Suprapubic skin (tissue), 4 donors: Measurements from ENCODE around the gene TMC2.

Experiments used
- CTCF ChIP-seq, 2 donors: fragments of 200-600 bp in 1 of 2; fragments of 450-650 bp in 1 of 2; sonication (generic) in 1 of 2; IDR thresholded peaks; one replicate each; pipeline ENCODE4 v1.5.1; 2016 to 2019; ENCODE audit warnings: antibody characterized with exemption in 2 of 2, mild to moderate bottlenecking in 1 of 2, moderate library complexity in 1 of 2
- EP300 ChIP-seq: sonication (generic); formaldehyde crosslinking; IDR thresholded peaks from one replicate; pipeline ENCODE4 v1.6.1; 2017; ENCODE audit warnings: antibody characterized with exemption
- POLR2A ChIP-seq, 2 donors: fragments of 450-650 bp; IDR thresholded peaks; one replicate each; pipeline ENCODE4 v1.6.1; 2017; ENCODE audit warnings: antibody characterized with exemption in 2 of 2, mild to moderate bottlenecking in 2 of 2, moderate library complexity in 2 of 2
- POLR2AphosphoS5 ChIP-seq, 3 donors: sonication (generic); formaldehyde crosslinking; IDR thresholded peaks; one replicate each; pipeline ENCODE4 v1.6.1; 2017; ENCODE audit warnings: antibody characterized with exemption in 3 of 3

GRCh38 chr20:2509794-2510193 lies 26.6 kb upstream of the TMC2 start:
- TF ChIP-seq POLR2A (IDR thresholded peaks at IDR 0.05) (no peak), CTCF (IDR thresholded peaks at IDR 0.05) (no peak), EP300 (no peak), POLR2AphosphoS5 (IDR thresholded peaks at IDR 0.05) (no peak)
